Common myeloid progenitor, CD34-positive (primary cell): ENCODE data around the gene LSM10. TPM values are rescaled to one million over a fixed set of nuclear protein-coding genes. Genes with fewer than 3 reads are reported as not detected.

Source experiments
- CTCF ChIA-PET: fragments of 350-600 bp; sonication (Branson Sonifier 250); formaldehyde crosslinking; loops from one replicate; lab custom pipeline; 2021; ENCODE audit warnings: antibody characterized with exemption; lab: Charles Lee
- POLR2A ChIA-PET: fragments of 350-600 bp; sonication (Branson Sonifier 250); formaldehyde crosslinking; loops from one replicate; lab custom pipeline; 2021; ENCODE audit warnings: antibody characterized with exemption; lab: Charles Lee
- DNase-seq, 3 donors: peaks; one replicate each; pipeline versions ENCODE4 v3.0.0 to v3.0.0-alpha.2; 2013
- H3K27ac ChIP-seq, 2 experiments: 1 replicate in 1 of 2; 2 replicates in 1 of 2; pipeline ENCODE4 v1.7.0; 2013; ENCODE audit warnings: inconsistent platforms in 2 of 2, low read length in 2 of 2, mild to moderate bottlenecking in 2 of 2, low read depth in 1 of 2, moderate library complexity in 1 of 2; ENCODE audit not compliant: severe bottlenecking in 2 of 2, insufficient read depth in 1 of 2, poor library complexity in 1 of 2
- H3K27me3 ChIP-seq, 5 experiments: replicated peaks in 2 of 5; 1 replicate in 3 of 5; 2 replicates in 2 of 5; pipeline versions ENCODE4 v1.6.1 to v1.7.0; 2013; ENCODE audit warnings: low read length in 4 of 5, mild to moderate bottlenecking in 2 of 5, moderate library complexity in 2 of 5, inconsistent platforms in 1 of 5; ENCODE audit not compliant: insufficient read depth in 5 of 5, control insufficient read depth in 4 of 5
- H3K36me3 ChIP-seq, 4 experiments: 1 replicate in 2 of 4; 2 replicates in 2 of 4; pipeline versions ENCODE4 v1.6.1 to v1.7.0; 2013; ENCODE audit warnings: low read length in 3 of 4, control low read depth in 1 of 4, mild to moderate bottlenecking in 1 of 4; ENCODE audit not compliant: control insufficient read depth in 4 of 4, insufficient read depth in 4 of 4
- H3K4me1 ChIP-seq, 4 experiments: 1 replicate in 3 of 4; 2 replicates in 1 of 4; pipeline versions ENCODE4 v1.6.1 to v1.7.1; 2013; ENCODE audit warnings: low read length in 3 of 4, mild to moderate bottlenecking in 3 of 4, control low read depth in 1 of 4, inconsistent platforms in 1 of 4, moderate library complexity in 1 of 4; ENCODE audit not compliant: control insufficient read depth in 4 of 4, insufficient read depth in 4 of 4; ENCODE audit errors: control extremely low read depth in 1 of 4
- H3K4me3 ChIP-seq, 7 experiments: 1 replicate in 4 of 7; 2 replicates in 3 of 7; pipeline versions ENCODE4 v1.5.1 to v1.7.0; 2013; ENCODE audit warnings: mild to moderate bottlenecking in 7 of 7, low read length in 6 of 7, moderate library complexity in 6 of 7, inconsistent platforms in 2 of 7, low read depth in 2 of 7, control low read depth in 1 of 7; ENCODE audit not compliant: insufficient read depth in 4 of 7, control insufficient read depth in 1 of 7; ENCODE audit errors: extremely low read depth in 1 of 7
- H3K9me3 ChIP-seq, 5 experiments: 1 replicate in 4 of 5; 2 replicates in 1 of 5; pipeline versions ENCODE4 v1.6.1 to v1.7.1; 2013; ENCODE audit warnings: low read length in 4 of 5, mild to moderate bottlenecking in 2 of 5, inconsistent platforms in 1 of 5, low read depth in 1 of 5, moderate library complexity in 1 of 5; ENCODE audit not compliant: control insufficient read depth in 4 of 5, insufficient read depth in 2 of 5; ENCODE audit errors: control extremely low read depth in 1 of 5
- WGBS: methylation state at CpG from one replicate; pipeline ENCODE4 v1.1.5; 2013; ENCODE audit not compliant: insufficient coverage; 5-methylcytosine and 5-hydroxymethylcytosine counted together
- polyA plus RNA-seq: library from polyadenylated mRNA; unstranded; fragments of 120-200 nt; gene quantifications from one replicate; pipeline ENCODE4 v1.2.1, GENCODE V29; 2013

The LSM10 gene
- polyA plus RNA-seq: 26.4 TPM

GRCh38 chr1:36397378-36398230, at the start of gene LSM10:
LSM10 (minus strand) TSS chr1:36397908; CDS start chr1:36394129, 3,779 bp downstream.
- H3K36me3 ChIP-seq: peaks cover 0 to 17% (median 14%) of the 10 kb centered on the region in 4 experiments
- peaks cover 0 to 2% (median 0%) of the 10 kb centered on the region in 5 experiments for H3K9me3 ChIP-seq
- H3K27me3 ChIP-seq: no peaks in the 10 kb centered on the region
- ChIA-PET CTCF (interaction anchor here (0.6 to 7.4 kb wide), 14 partner anchors 9 to 74 kb away, joined by 3 to 32 read pairs (median 3); partner anchors contain the start of genes EVA1B, OSCP1 and STK40), POLR2A (interaction anchor here (2.2 kb wide), 1 partner anchor 11 kb away, joined by 14 read pairs; the partner anchor contains the start of gene STK40)
- peak within 1 kb of the TSS; percentile 46 to 88 for H3K27ac ChIP-seq
- peak; percentile 91 to 95 (median 94) for DNase-seq
- H3K4me3 ChIP-seq: peak within 1 kb of the TSS; percentile 84 to 91 (median 88)
- under 1% methylated on average over 50 of the region's 60 CpGs for WGBS
- peaks cover 0 to 33% (median 24%) of the 10 kb centered on the region in 4 experiments for H3K4me1 ChIP-seq

GRCh38 chr1:36447450-36447849, 49.7 kb upstream of the LSM10 start:
- no peak for DNase-seq
- Histone ChIP-seq H3K27ac (no peak overlapping the region), H3K4me1 (peaks cover 0 to 38% (median 24%) of the 10 kb centered on the region in 4 experiments), H3K36me3 (no peaks in the 10 kb centered on the region), H3K4me3 (no peak overlapping the region), H3K9me3 (no peaks in the 10 kb centered on the region), H3K27me3 (no peaks in the 10 kb centered on the region)
- ChIA-PET CTCF (interaction anchor here (0.8 to 1.5 kb wide), 2 partner anchors 20 to 67 kb away, joined by 3 to 6 read pairs; no protein-coding TSS in a partner anchor), POLR2A (no interaction called here)

- H3K36me3 ChIP-seq: no peaks in the 10 kb centered on the region
- H3K27ac ChIP-seq: no peak overlapping the region
- peak in 2 of 3 donors; percentile 11 to 14 for DNase-seq
- no peaks in the 10 kb centered on the region for H3K27me3 ChIP-seq
- H3K4me3 ChIP-seq: peak overlapping the region in 2 of 7 experiments; percentile 22 to 55
- ChIA-PET CTCF (interaction anchor here (0.8 to 2.0 kb wide), 5 partner anchors 12 to 69 kb away, joined by 3 to 8 read pairs (median 6); no protein-coding TSS in a partner anchor), POLR2A (no interaction called here)
- no peaks in the 10 kb centered on the region for H3K9me3 ChIP-seq
- WGBS: no CpG with 5 or more reads among the region's 5 CpGs
- H3K4me1 ChIP-seq: peaks cover 0 to 38% (median 24%) of the 10 kb centered on the region in 4 experiments
Measured at GRCh38 chr1:36446746-36447145, 49.0 kb upstream of the LSM10 start.

GRCh38 chr1:36446271-36446670, 48.6 kb upstream of the LSM10 start:
- no peaks in the 10 kb centered on the region for H3K27me3 ChIP-seq
- CTCF ChIA-PET: interaction anchor here (0.8 to 2.0 kb wide), 4 partner anchors 11 to 70 kb away, joined by 3 to 8 read pairs (median 6); no protein-coding TSS in a partner anchor
- peaks cover 0 to 38% (median 24%) of the 10 kb centered on the region in 4 experiments for H3K4me1 ChIP-seq
- no peaks in the 10 kb centered on the region for H3K36me3 ChIP-seq
- peak overlapping the region in 2 of 7 experiments; percentile 22 to 55 for H3K4me3 ChIP-seq
- no peaks in the 10 kb centered on the region for H3K9me3 ChIP-seq
- H3K27ac ChIP-seq: no peak overlapping the region
- POLR2A ChIA-PET: no interaction called here
- 47% methylated on average over 5 of the region's 8 CpGs for WGBS
- DNase-seq: peak; percentile 38 to 49 (median 44)

GRCh38 chr1:36443297-36443696, 45.6 kb upstream of the LSM10 start:
- POLR2A ChIA-PET: no interaction called here
- 100% methylated on average over 2 of the region's 2 CpGs for WGBS
- H3K27ac ChIP-seq: no peak overlapping the region

GRCh38 chr1:36442337-36442736, 44.6 kb upstream of the LSM10 start:
- no peaks in the 10 kb centered on the region for H3K9me3 ChIP-seq
- DNase-seq: no peak
- no peaks in the 10 kb centered on the region for H3K36me3 ChIP-seq
- 100% methylated on average over 2 of the region's 3 CpGs for WGBS
- CTCF ChIA-PET: no interaction called here
- no peaks in the 10 kb centered on the region for H3K27me3 ChIP-seq
- no peak overlapping the region for H3K4me3 ChIP-seq
- POLR2A ChIA-PET: interaction anchor here (0.6 kb wide), 1 partner anchor 17 kb away, joined by 3 read pairs; no protein-coding TSS in a partner anchor
- peaks cover 0 to 12% (median 10%) of the 10 kb centered on the region in 4 experiments for H3K4me1 ChIP-seq
- H3K27ac ChIP-seq: no peak overlapping the region

More at GRCh38 chr1:36443297-36443696, 45.6 kb upstream of the LSM10 start:
- no peak for DNase-seq
- H3K4me1 ChIP-seq: peaks cover 0 to 16% (median 10%) of the 10 kb centered on the region in 4 experiments
- no peak overlapping the region for H3K4me3 ChIP-seq
- CTCF ChIA-PET: interaction anchor here (1.1 to 1.3 kb wide), 2 partner anchors 19 to 72 kb away, joined by 3 to 6 read pairs; no protein-coding TSS in a partner anchor
- no peaks in the 10 kb centered on the region for H3K9me3 ChIP-seq
- H3K36me3 ChIP-seq: no peaks in the 10 kb centered on the region
- H3K27me3 ChIP-seq: no peaks in the 10 kb centered on the region
